HepG2 (cell line): ENCODE results near the gene EPN2. TPM values are rescaled to one million over a fixed set of nuclear protein-coding genes. Genes with fewer than 3 reads are reported as not detected.

Experiments
- BRD4 ChIP-seq: sonication (generic); formaldehyde crosslinking; IDR thresholded peaks from 2 replicates; pipeline ENCODE4 v1.4.0; 2020; ENCODE audit warnings: missing genetic modification reagents
- CSRNP2 ChIP-seq: sonication (generic); formaldehyde crosslinking; conservative IDR thresholded peaks from 2 replicates; pipeline ENCODE4 v1.8.0; 2022; ENCODE audit warnings: low read depth, missing genetic modification reagents
- IRF9 ChIP-seq: sonication (generic); formaldehyde crosslinking; IDR thresholded peaks from 2 replicates; pipeline ENCODE4 v1.8.0; 2022; ENCODE audit warnings: missing genetic modification reagents, mild to moderate bottlenecking, borderline replicate concordance
- SKIL ChIP-seq: sonication (generic); formaldehyde crosslinking; IDR thresholded peaks from 2 replicates; pipeline ENCODE4 v1.8.0; 2022; ENCODE audit warnings: missing genetic modification reagents, mild to moderate bottlenecking, moderate library complexity, borderline replicate concordance
- SRF ChIP-seq: IDR thresholded peaks from 2 replicates; pipeline ENCODE4 v1.6.1; 2011; ENCODE audit warnings: mild to moderate bottlenecking, low read depth, low read length, moderate library complexity
- SYNCRIP ChIP-seq: fragments of 200-400 bp; formaldehyde crosslinking; IDR thresholded peaks from 2 replicates; pipeline ENCODE4 v1.6.1; 2018; ENCODE audit warnings: mild to moderate bottlenecking, low read depth, low read length; ENCODE audit not compliant: insufficient read depth
- TIGD3 ChIP-seq: sonication (generic); formaldehyde crosslinking; IDR thresholded peaks from 2 replicates; pipeline ENCODE4 v1.5.1; 2020; ENCODE audit warnings: mild to moderate bottlenecking, missing genetic modification reagents, borderline replicate concordance
- ZNF142 ChIP-seq: sonication (generic); formaldehyde crosslinking; IDR thresholded peaks from 2 replicates; pipeline ENCODE4 v1.4.0; 2020; ENCODE audit warnings: missing genetic modification reagents
- ZNF564 ChIP-seq: sonication (generic); formaldehyde crosslinking; IDR thresholded peaks from 2 replicates; pipeline ENCODE4 v1.8.1; 2023; ENCODE audit warnings: mild to moderate bottlenecking, missing genetic modification reagents
- ZNF574 ChIP-seq: sonication (generic); formaldehyde crosslinking; IDR thresholded peaks from 2 replicates; pipeline ENCODE4 v1.4.0; 2020; ENCODE audit warnings: missing genetic modification reagents
- ZSCAN29 ChIP-seq: sonication (generic); formaldehyde crosslinking; conservative IDR thresholded peaks from 2 replicates; pipeline ENCODE4 v1.4.0; 2020; ENCODE audit warnings: mild to moderate bottlenecking, missing genetic modification reagents
- polyA plus RNA-seq, 8 experiments: library from polyadenylated mRNA; depleted of rRNA in 3 of 8; stranded (reverse) in 7 of 8; unstranded in 1 of 8; fragments of >200 nt; fragmentation: Illumina TruSeq in 4 of 8; extraction: Trizol in 4 of 8; gene quantifications; 2 replicates each; pipeline versions ENCODE4 v1.2.1 to v1.2.3, GENCODE V29; 2011 to 2016; ENCODE audit warnings: low read depth in 4 of 8, missing spikeins in 1 of 8, mixed read lengths in 1 of 8; ENCODE audit not compliant: insufficient read depth in 1 of 8
- total RNA-seq, 5 experiments: library from RNA; depleted of rRNA; stranded (reverse); fragments of >200 nt; fragmentation: Illumina TruSeq; extraction: Trizol; gene quantifications; 2 replicates each; pipeline ENCODE4 v1.2.3, GENCODE V29; 2016; ENCODE audit warnings: low read depth in 1 of 5

EPN2 gene
- total and polyA plus RNA-seq, 2 of the 13 experiments (the other 11 are each of a cell fraction or from before 2014, with no cell fraction given), result 7.8 to 19.2 TPM

GRCh38 chr17:19338031-19338990, 101.1 kb downstream of the EPN2 start (continued):
- TF ChIP-seq BRD4 (peak; percentile 64; the same call in 1 of the 2 replicates), ZNF564 (CRISPR knock-in tag) (no peak), SRF (peak; percentile 20; the same call in 1 of the 2 replicates), ZSCAN29 (CRISPR knock-in tag) (no peak), ZNF142 (CRISPR knock-in tag) (no peak), IRF9 (peak; percentile 73; the same call in 1 of the 2 replicates), SKIL (peak; percentile 23; the same call in 1 of the 2 replicates), CSRNP2 (CRISPR knock-in tag) (no peak), ZNF574 (CRISPR knock-in tag) (peak; percentile 96), SYNCRIP (no peak), TIGD3 (CRISPR knock-in tag) (peak; percentile 76; the same call in 1 of the 2 replicates)
